Mucosa of descending colon (tissue), 3 donors: ENCODE data around the gene SREK1. TPM values are rescaled to one million over a fixed set of nuclear protein-coding genes. Genes with fewer than 3 reads are reported as not detected.
A peak's percentile ranks its signal among the peaks of the same experiment; 100 is the strongest.

Source experiments
- ATAC-seq: fragments of 200-7000 bp; cut with Tn5 transposase; one replicate; pipeline ENCODE4 v1.9.1; 2020; ENCODE audit warnings: mild to moderate bottlenecking, moderate library complexity
- DNase-seq, 3 donors: peaks; one replicate each; pipeline ENCODE4 v3.0.0-alpha.2; 2020
- H3K36me3 ChIP-seq: fragments of 200-600 bp; one replicate; pipeline ENCODE4 v1.8.0; 2021; ENCODE audit warnings: low read depth, mild to moderate bottlenecking
- H3K4me1 ChIP-seq: fragments of 200-600 bp; one replicate; pipeline ENCODE4 v1.8.0; 2021; ENCODE audit warnings: low read depth, mild to moderate bottlenecking
- H3K4me3 ChIP-seq: fragments of 200-600 bp; one replicate; pipeline ENCODE4 v1.8.0; 2021; ENCODE audit warnings: mild to moderate bottlenecking
- H3K9me3 ChIP-seq: fragments of 200-600 bp; one replicate; pipeline ENCODE4 v1.8.0; 2021; ENCODE audit warnings: mild to moderate bottlenecking
- CTCF ChIP-seq: fragments of 200-600 bp; IDR thresholded peaks from one replicate; pipeline ENCODE4 v1.8.0; 2022; ENCODE audit warnings: antibody characterized with exemption, mild to moderate bottlenecking
- intact Hi-C, 2 donors: fragments of 100-400 bp; cut with DNase I in 1 of 2; cut with micrococcal nuclease in 1 of 2; formaldehyde crosslinking; loops; one replicate each; pipeline versions ENCODE4 v1.11.0 to v1.11.1; 2022; cut with DNase I, micrococcal nuclease
- total RNA-seq, 3 donors: library from RNA; stranded (reverse); fragmentation: NEBNext Ultra II Directional in 2 of 3; extraction: Animal tissue kit (Norgen Biotek cat#: 25700) in 2 of 3; gene quantifications; one replicate each; pipeline versions ENCODE4 v1.2.1 to v1.2.4, GENCODE V29; 2021 to 2023
- donor health status: DM: no; HTN: no; CAD: no; lungs with moderate emphysema.
- donor health status: DM: no; HTN: no; CAD: no.
- donor health status: DM: no; HTN: yes; CAD: no.

SREK1 gene
- total RNA-seq, 3 donors from 2014 or later: 55.7 to 67.8 (median 66.5) TPM

- Histone ChIP-seq H3K4me3 (no peak overlapping the region), H3K4me1 (peaks cover 4% of the 10 kb centered on the region), H3K9me3 (no peaks in the 10 kb centered on the region), H3K36me3 (no peaks in the 10 kb centered on the region)
- no peak for TF ChIP-seq CTCF
- intact Hi-C loops: no loop called here
- ATAC-seq (no peak), DNase-seq (no peak)
Observed at GRCh38 chr5:66139318-66139712, 4.8 kb upstream of the SREK1 start.

- Histone ChIP-seq H3K9me3 (no peaks in the 10 kb centered on the region), H3K4me1 (peaks cover 20% of the 10 kb centered on the region), H3K4me3 (no peak overlapping the region), H3K36me3 (no peaks in the 10 kb centered on the region)
- DNase-seq (no peak), ATAC-seq (no peak)
- no peak for TF ChIP-seq CTCF
- intact Hi-C loops: loop anchor here in 1 of 2 donors (5.0 kb wide), 1 partner anchor 215 kb away; the partner anchor contains the start of gene ERBIN
Observed at GRCh38 chr5:66142417-66142816, 1.7 kb upstream of the SREK1 start.

- intact Hi-C loops: loop anchor here in 1 of 2 donors (5.0 kb wide), 1 partner anchor 216 kb away; the partner anchor contains the start of gene ERBIN
- peak overlapping the region; percentile 66 for H3K4me3 ChIP-seq
- H3K4me1 ChIP-seq: peaks cover 26% of the 10 kb centered on the region
- no peaks in the 10 kb centered on the region for H3K36me3 ChIP-seq
- ATAC-seq (peak; percentile 54), DNase-seq (peak in 1 of 3 donors; percentile 13)
- no peaks in the 10 kb centered on the region for H3K9me3 ChIP-seq
- no peak for TF ChIP-seq CTCF
Observed at GRCh38 chr5:66143473-66144073, 527 bp upstream of the SREK1 start.

- Histone ChIP-seq H3K4me3 (peak overlapping the region; percentile 66), H3K9me3 (no peaks in the 10 kb centered on the region), H3K4me1 (peaks cover 26% of the 10 kb centered on the region), H3K36me3 (no peaks in the 10 kb centered on the region)
- DNase-seq (no peak), ATAC-seq (peak; percentile 64)
- intact Hi-C loops: loop anchor here (5.0 kb wide), 1 partner anchor 218 kb away; the partner anchor contains the start of gene ERBIN (in 2 of the 2)
- no peak for TF ChIP-seq CTCF
Observed at GRCh38 chr5:66144834-66145390, 812 bp downstream of the SREK1 start.

GRCh38 chr5:66145737-66146136, 1.6 kb downstream of the SREK1 start:
- ATAC-seq (no peak), DNase-seq (no peak)
- Histone ChIP-seq H3K4me3 (no peak overlapping the region), H3K4me1 (peaks cover 26% of the 10 kb centered on the region), H3K36me3 (no peaks in the 10 kb centered on the region), H3K9me3 (no peaks in the 10 kb centered on the region)
- intact Hi-C loops: loop anchor here in 1 of 2 donors (5.0 kb wide), 1 partner anchor 218 kb away; the partner anchor contains the start of gene ERBIN
- TF ChIP-seq CTCF: no peak
